Astrocyte (in vitro differentiated cells and primary cell): ENCODE results near the gene GPLD1. TPM values are rescaled to one million over a fixed set of nuclear protein-coding genes. Genes with fewer than 3 reads are reported as not detected.
"Not testable (repeated sequence)": the region's sequence is repeated elsewhere in the genome, so short reads cannot be mapped to it uniquely, and the experiment has no call there.

Experiments used
- DNase-seq: peaks from one replicate; pipeline ENCODE4 v3.0.0-alpha.2; 2010; ENCODE audit warnings: low read depth
- FAIRE-seq: peaks from 2 replicates; lab custom pipeline; 2011; peaks lifted over from hg19 to GRCh38; lab: Jason Lieb, UNC
- H2AFZ ChIP-seq: 2 replicates; pipeline ENCODE4 v1.6.0; 2012; ENCODE audit warnings: low read depth, low read length, inconsistent platforms
- H3K27ac ChIP-seq: 2 replicates; pipeline ENCODE4 v1.5.1; 2011; ENCODE audit warnings: low read depth, low read length, inconsistent platforms
- H3K27me3 ChIP-seq: 2 replicates; pipeline ENCODE4 v1.6.0; 2011; ENCODE audit warnings: low read length, inconsistent platforms; ENCODE audit not compliant: insufficient read depth
- H3K36me3 ChIP-seq: 2 replicates; pipeline ENCODE4 v1.5.1; 2011; ENCODE audit warnings: low read length, inconsistent platforms; ENCODE audit not compliant: insufficient read depth
- H3K4me1 ChIP-seq: 2 replicates; pipeline ENCODE4 v1.5.1; 2011; ENCODE audit warnings: low read length, inconsistent platforms; ENCODE audit not compliant: insufficient read depth
- H3K4me2 ChIP-seq: 2 replicates; pipeline ENCODE4 v1.6.0; 2012; ENCODE audit warnings: low read length, inconsistent platforms
- H3K4me3 ChIP-seq: 2 replicates; pipeline ENCODE4 v1.5.1; 2011; ENCODE audit warnings: low read depth, mild to moderate bottlenecking, low read length, inconsistent platforms; ENCODE audit not compliant: insufficient read depth
- H3K79me2 ChIP-seq: 2 replicates; pipeline ENCODE4 v1.6.0; 2012; ENCODE audit warnings: mild to moderate bottlenecking, low read length, inconsistent platforms; ENCODE audit not compliant: insufficient read depth
- H3K9ac ChIP-seq: 2 replicates; pipeline ENCODE4 v1.6.0; 2012; ENCODE audit warnings: mild to moderate bottlenecking, low read length, inconsistent platforms
- H3K9me3 ChIP-seq: 2 replicates; pipeline ENCODE4 v1.5.1; 2012; ENCODE audit warnings: low read depth, mild to moderate bottlenecking, low read length, inconsistent platforms; ENCODE audit not compliant: insufficient read depth
- H4K20me1 ChIP-seq: 2 replicates; pipeline ENCODE4 v1.6.0; 2012; ENCODE audit warnings: low read length, inconsistent platforms; ENCODE audit not compliant: insufficient read depth
- H3K27ac Mint-ChIP-seq: one replicate; pipeline ENCODE4 v1.8.0; 2021; ENCODE audit warnings: mild to moderate bottlenecking, mixed read lengths; ENCODE audit not compliant: unreplicated experiment
- H3K27me3 Mint-ChIP-seq: one replicate; pipeline ENCODE4 v1.8.0; 2021; ENCODE audit warnings: low read depth, mixed read lengths; ENCODE audit not compliant: unreplicated experiment
- H3K36me3 Mint-ChIP-seq: one replicate; pipeline ENCODE4 v1.8.0; 2021; ENCODE audit warnings: low read depth, mixed read lengths; ENCODE audit not compliant: unreplicated experiment
- H3K4me1 Mint-ChIP-seq: one replicate; pipeline ENCODE4 v1.8.0; 2021; ENCODE audit warnings: low read depth, mixed read lengths; ENCODE audit not compliant: unreplicated experiment
- H3K4me3 Mint-ChIP-seq: one replicate; pipeline ENCODE4 v1.8.0; 2021; ENCODE audit warnings: mild to moderate bottlenecking, moderate library complexity, mixed read lengths; ENCODE audit not compliant: unreplicated experiment
- H3K9me3 Mint-ChIP-seq: one replicate; pipeline ENCODE4 v1.8.0; 2021; ENCODE audit warnings: mild to moderate bottlenecking, mixed read lengths; ENCODE audit not compliant: unreplicated experiment
- CTCF ChIP-seq: IDR thresholded peaks from 2 replicates; pipeline ENCODE4 v1.5.1; 2011; ENCODE audit warnings: low read depth, mild to moderate bottlenecking, inconsistent platforms, low read length, moderate library complexity; ENCODE audit not compliant: insufficient read depth
- EZH2 ChIP-seq: IDR thresholded peaks from 2 replicates; pipeline ENCODE4 v1.6.1; 2012; ENCODE audit warnings: mild to moderate bottlenecking, low read length, inconsistent platforms; ENCODE audit not compliant: insufficient read depth
- total RNA-seq: library from RNA; stranded (reverse); gene quantifications from 2 replicates; pipeline ENCODE4 v1.2.1, GENCODE V29; 2021

GPLD1 gene
- total RNA-seq, 1 donor from 2014 or later: 0.75 TPM

- no peaks in the 10 kb centered on the region for H3K4me1 Mint-ChIP-seq
- H3K9me3 Mint-ChIP-seq: no peaks in the 10 kb centered on the region
- no peak overlapping the region for H3K4me3 ChIP-seq
- no peak overlapping the region for H2AFZ ChIP-seq
- H3K36me3 ChIP-seq: no peaks in the 10 kb centered on the region
- H3K36me3 Mint-ChIP-seq: no peaks in the 10 kb centered on the region
- no peak overlapping the region for H3K9ac ChIP-seq
- H3K4me1 ChIP-seq: no peaks in the 10 kb centered on the region
- H4K20me1 ChIP-seq: no peaks in the 10 kb centered on the region
- no peak overlapping the region for H3K4me2 ChIP-seq
- H3K27ac Mint-ChIP-seq: no peak overlapping the region
- TF ChIP-seq EZH2: no peak
- TF ChIP-seq CTCF: no peak
- H3K79me2 ChIP-seq: no peaks in the 10 kb centered on the region
- H3K9me3 ChIP-seq: no peaks in the 10 kb centered on the region
- no peak for FAIRE-seq
- no peak overlapping the region for H3K4me3 Mint-ChIP-seq
- H3K27me3 Mint-ChIP-seq: no peaks in the 10 kb centered on the region
- DNase-seq: no peak
- no peaks in the 10 kb centered on the region for H3K27me3 ChIP-seq
- no peak overlapping the region for H3K27ac ChIP-seq
Observed at GRCh38 chr6:24513602-24514001, 24.2 kb upstream of the GPLD1 start.

GRCh38 chr6:24511976-24512375 is 22.6 kb upstream of the GPLD1 start:
- not testable (repeated sequence) for H3K27me3 Mint-ChIP-seq, H3K4me1 ChIP-seq, H3K36me3 Mint-ChIP-seq, H4K20me1 ChIP-seq, H3K4me2 ChIP-seq, H3K27ac Mint-ChIP-seq, H3K9ac ChIP-seq, H3K4me3 Mint-ChIP-seq, H3K36me3 ChIP-seq, H3K27ac ChIP-seq, H2AFZ ChIP-seq, H3K9me3 ChIP-seq, FAIRE-seq, DNase-seq, H3K79me2 ChIP-seq, H3K9me3 Mint-ChIP-seq, H3K27me3 ChIP-seq, H3K4me3 ChIP-seq, H3K4me1 Mint-ChIP-seq

GRCh38 chr6:24506814-24507520 is 17.6 kb upstream of the GPLD1 start:
- H2AFZ ChIP-seq: no peak overlapping the region
- FAIRE-seq (no peak), DNase-seq (no peak)
- no peak overlapping the region for H3K9ac ChIP-seq
- no peaks in the 10 kb centered on the region for H3K27me3 Mint-ChIP-seq
- no peak overlapping the region for H3K4me2 ChIP-seq
- peaks cover 4% of the 10 kb centered on the region for H3K36me3 Mint-ChIP-seq
- H3K27me3 ChIP-seq: no peaks in the 10 kb centered on the region
- no peak overlapping the region for H3K27ac Mint-ChIP-seq
- no peak overlapping the region for H3K27ac ChIP-seq
- no peaks in the 10 kb centered on the region for H3K4me1 ChIP-seq
- no peaks in the 10 kb centered on the region for H3K79me2 ChIP-seq
- H3K4me3 Mint-ChIP-seq: no peak overlapping the region
- H3K4me1 Mint-ChIP-seq: peaks cover 1% of the 10 kb centered on the region
- H3K4me3 ChIP-seq: no peak overlapping the region
- H3K9me3 ChIP-seq: no peaks in the 10 kb centered on the region
- H4K20me1 ChIP-seq: no peaks in the 10 kb centered on the region
- no peaks in the 10 kb centered on the region for H3K36me3 ChIP-seq
- H3K9me3 Mint-ChIP-seq: no peaks in the 10 kb centered on the region
- TF ChIP-seq EZH2: no peak
- TF ChIP-seq CTCF: no peak
